Kidney capillary endothelial cell (primary cell): Measurements from ENCODE around the gene PFKFB2.

Source experiments
- DNase-seq: peaks from one replicate; pipeline ENCODE4 v3.0.0-alpha.2; 2018; ENCODE audit warnings: low spot score

The PFKFB2 gene

DNA sequence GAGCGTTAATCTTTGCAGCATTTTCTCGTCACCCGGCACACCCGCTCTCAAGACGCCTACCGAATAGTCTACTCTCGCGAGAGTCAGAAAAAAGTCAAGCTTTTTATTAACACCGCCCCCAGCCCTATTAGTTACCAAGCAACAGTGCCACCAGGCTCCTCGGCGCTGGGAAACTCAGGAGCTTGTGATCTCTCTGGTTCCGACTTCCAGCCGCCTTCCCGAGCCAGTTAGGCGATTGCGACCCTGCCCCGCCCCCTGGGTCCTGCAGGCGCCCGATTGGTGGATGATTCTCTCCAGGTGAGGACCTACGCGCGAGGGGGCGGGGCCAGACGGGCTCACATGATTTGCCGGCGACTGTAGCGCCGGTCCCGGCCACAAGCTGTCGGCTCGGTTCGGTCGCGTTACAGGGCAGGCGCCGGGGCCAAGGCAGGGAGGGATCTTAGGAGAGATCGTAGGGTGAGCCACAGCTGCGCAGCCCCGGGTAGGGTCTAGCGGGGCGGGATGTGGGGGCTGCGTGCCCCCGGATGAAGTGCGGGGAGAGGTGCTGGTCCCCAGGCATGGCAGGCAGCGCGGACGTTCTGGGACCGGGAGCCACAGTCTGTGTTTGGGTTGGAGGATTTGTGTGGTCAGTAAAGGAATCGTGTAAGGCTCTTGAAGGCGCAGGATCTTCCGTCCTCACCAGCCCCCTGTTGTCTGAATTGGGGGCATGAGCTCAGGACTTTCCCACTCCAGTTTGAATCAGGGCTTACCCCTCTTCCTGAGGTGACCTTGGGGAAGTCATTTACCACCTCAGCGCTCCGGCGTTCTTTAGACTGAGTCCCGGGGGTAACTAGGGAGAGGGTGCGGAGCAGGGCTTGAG is at the start of gene PFKFB2:
Gene PFKFB2 (plus strand): TSS at position 365 of the 859 bp plus-strand sequence. CDS start 1,443 bp downstream, outside the sequence.
- peak; percentile 77 for DNase-seq

DNA sequence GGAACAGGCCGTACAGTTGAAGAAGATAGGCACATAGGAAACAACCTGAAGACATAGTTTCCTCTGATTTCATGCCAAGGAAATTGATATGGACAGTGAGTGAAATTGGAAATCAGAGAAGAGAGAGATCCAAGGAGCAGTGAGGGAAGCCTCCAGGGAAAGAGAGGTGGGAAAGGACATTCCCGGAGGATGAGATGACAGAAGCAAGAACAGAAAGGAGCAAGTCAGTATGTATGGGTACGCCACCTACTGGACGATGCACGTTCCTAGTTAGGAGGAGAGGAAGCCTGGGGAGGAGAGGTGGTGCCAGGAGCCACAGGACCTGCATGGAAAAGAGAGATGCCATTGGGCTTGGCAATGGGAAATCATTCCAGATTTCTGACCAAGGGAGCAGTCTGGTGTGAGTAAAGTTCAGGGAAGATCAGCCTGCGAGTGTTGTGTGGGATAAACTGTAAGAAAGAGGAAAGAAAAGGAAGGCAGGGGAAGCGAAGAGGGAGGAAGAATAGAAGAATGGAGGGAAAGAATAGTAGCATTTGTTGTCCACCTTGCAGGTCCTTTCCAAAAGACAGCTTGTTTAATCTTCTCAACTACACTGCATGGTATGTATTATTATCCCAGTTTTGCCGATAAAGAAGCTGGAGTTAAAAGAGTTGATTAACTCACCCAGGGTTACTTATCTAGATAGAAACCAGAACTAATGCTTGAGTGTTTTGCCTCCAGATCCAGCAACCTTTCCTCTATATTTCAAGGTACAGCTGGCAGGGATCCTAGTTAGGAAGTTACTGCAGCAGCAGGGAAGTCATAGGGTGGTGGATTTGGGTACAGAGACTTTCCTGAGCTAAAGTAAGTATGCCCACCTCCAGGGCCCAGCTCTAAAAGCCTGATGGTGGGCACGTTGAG is 47.9 kb upstream of the PFKFB2 start:
- peak; percentile 30 for DNase-seq

DNA sequence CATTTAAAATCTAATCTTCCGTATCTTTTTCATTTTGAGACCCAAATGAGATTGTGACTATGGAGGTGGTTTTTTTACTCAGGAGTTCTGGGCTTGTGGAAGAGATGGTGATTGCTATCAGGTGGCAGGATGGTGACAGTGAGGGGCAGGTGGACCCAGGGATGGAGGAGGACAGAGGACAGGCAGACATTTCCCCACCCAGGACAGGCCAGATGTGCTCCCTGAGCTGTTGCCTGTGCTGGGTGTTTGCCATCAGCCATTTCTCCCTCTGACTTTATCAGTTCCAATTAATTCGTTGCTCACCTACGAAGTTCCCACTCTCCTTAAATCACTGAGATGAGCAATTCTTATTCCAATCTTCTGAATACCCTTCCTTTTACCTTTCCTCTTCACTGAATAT is 47.0 kb upstream of the PFKFB2 start:
- no peak for DNase-seq

DNA sequence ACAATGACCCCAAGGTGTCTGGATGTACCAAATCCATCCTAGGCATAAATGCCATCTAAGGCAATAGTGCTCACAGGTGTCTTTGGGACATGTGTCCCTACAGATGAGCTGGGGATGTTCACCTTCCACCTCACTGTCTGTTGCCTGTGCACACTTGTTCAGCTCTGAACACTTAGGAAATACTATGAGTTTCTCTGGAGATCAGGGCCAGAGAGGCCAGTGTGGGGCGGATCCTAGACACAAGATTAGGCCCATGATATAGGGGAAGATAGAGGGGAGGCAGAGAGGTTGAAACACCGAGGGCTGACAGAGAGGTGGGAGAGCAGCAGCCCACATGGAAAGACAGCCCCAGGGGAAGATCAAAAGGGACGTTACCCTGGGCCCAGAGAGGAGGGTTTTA is 46.2 kb upstream of the PFKFB2 start:
- no peak for DNase-seq

DNA sequence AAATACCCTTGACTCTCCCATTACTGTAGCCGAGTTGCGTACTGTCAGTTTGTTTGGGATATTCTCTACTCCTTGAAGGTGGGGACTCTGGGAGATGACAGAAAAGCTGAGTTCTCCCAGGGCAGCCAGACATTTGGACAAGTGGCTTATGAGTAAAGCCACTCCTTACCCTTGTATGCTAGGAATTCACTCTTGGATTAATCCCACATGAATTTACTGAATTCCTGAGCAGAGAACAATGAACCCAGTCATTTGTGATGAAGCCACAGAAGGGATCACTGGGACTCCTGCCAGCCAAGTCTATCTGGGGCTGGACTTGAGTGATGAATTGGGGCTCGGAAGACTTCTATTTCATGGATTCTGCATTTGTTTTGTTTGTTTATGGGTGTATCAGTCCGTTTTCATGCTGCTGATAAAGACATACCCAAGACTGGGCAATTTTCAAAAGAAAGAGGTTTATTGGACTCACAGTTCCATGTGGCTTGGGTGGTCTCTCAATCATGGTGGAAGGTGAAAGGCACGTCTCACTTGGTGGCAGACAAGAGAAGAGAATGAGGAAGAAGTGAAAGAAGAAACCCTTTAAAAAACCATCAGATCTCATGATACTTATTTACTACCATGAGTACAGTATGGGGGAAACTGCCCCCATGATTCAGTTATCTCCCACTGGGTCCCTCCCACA is 45.6 kb upstream of the PFKFB2 start:
- DNase-seq: peak; percentile 30

DNA sequence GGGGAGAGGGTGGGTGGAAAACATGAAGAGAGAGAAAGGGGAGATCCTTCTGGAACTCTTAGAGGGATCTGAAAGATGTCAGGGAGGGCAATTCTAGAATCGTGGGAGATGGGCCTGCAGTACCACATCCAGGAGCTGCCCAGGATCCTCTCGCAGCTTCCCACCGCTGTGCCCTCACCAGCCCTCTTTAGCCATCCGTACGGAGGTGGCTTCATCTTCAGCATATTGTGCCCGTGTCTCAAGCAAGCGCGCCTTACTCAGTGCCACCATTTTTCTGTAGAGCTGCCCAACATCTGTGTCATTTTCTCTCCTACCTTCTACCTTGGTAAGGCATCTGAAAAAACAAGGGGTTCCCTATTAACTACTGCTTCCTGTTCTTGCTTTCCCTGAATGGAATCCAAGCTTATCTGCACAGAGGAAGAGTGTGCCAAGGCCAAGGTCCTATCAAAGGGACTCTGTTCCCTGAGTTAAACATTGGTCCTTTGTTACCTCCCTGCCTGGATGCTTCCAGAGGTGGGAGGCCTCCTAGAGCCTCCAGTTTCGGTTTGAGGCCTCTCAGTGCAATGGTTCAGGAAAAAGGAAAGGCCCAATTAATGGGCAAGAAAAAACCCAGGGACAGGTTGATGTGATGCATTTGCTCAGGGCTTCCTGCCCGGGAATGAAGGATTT is 43.8 kb upstream of the PFKFB2 start:
- no peak for DNase-seq

DNA sequence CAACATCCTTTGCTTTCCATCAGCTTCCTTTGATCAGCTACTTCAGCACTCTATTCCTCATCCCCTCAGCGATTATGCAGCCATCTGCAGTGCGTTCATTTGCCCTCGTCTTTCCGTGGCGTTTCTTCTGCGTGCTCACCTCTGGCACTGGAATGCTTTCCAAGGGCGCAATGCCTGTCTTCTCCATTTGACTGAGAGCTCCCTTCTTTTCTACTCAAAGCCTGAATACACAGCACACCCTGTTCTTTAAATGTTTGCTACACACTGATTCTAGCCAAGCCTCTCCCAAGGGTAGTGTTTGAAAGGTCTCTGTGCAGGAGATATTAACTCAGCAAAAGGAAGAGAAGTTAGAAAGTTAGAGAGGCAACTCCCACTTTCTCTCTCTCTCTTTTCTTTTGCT is 43.1 kb upstream of the PFKFB2 start:
- DNase-seq: no peak

DNA sequence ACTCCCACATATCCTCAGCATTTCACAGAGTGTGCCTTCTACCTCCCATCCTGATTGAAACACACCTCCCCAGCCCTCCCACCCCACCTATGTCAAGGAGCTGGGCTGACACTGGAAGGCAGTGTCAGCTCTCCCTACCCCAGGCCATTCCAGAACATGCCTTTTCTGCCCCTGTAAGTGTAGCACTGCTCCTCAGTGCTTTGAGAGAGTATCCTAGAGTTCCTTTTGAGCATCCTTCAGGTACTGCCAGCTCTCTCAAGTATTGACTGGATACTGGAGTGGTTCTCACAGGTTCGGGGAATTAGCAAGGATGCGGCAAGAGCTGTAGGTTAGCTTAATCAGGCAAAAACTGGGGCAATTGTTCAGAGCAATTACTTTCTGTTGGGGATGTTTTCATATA is 42.3 kb upstream of the PFKFB2 start:
- no peak for DNase-seq

DNA sequence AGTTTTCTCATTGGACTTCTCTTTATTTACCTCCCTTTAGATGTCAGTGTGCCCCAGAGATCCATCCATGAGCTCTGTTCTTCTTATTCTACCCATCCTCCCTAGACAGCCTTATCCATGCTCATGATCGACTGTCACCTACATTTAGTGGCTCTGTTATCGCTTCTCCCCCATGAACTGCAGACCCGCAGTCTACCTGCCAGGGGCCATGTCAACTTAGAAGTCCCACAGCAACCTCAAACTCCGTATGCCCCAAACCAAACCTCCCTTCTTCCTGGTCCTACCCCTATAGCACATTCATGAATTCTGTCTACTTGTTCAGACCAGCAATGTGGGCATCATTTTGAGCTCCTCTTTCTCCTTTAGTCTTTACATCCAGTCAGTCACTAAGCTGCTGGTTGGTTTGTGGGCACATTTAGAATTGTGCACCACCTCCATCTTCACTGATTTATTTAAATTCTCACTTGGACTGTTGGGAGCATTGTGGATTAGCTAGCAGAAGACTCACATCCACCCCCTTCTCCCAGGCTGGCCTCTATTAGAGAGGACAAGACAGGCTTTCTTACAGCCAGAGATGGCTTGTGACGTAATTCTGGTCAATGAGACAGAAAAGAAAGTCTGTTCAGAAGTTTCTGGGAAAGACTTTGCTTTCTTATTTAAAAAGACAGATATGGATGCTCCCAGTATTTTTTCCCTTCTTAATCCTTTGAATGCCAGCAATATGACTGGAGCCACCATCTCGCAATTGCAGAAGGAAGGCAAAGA is 39.6 kb upstream of the PFKFB2 start:
- DNase-seq: no peak

DNA sequence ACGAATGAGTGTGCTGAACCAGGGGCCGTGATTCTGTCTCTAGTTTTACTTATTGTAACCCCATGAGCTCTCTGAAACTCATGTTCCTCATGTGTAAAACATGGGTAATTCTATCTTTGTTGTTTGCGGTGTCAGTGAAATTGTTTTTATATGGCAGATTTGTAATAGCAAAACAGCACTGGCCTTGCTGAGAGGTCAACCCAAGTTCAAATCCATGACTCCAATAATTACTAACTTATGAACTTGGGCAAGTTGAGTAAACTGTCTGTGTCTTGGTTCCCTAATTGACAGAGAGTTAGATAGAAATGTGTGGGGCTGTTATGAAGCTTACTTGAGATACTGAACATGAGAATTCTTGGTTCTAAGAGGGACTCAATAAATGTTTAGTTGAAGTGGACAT is 38.3 kb upstream of the PFKFB2 start:
- DNase-seq: no peak

DNA sequence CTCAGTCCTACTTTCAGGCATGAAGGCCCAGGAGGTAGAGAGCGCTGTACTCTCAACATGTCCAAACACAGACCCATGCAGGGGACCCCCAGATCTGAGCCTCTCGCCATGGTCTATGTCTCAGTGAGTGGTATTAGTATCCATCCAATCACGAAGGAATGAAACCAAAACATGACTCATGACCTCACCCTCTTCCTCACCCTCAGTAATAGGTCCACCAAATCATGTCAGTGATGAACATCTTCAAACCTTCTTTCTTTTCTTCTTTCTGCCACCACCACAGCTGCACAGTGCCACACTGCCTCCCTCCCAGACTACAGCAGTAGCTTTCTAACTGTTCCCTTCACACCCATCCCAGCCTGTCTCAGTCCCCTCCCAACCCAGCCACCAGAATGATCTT is 37.3 kb upstream of the PFKFB2 start:
- no peak for DNase-seq

DNA sequence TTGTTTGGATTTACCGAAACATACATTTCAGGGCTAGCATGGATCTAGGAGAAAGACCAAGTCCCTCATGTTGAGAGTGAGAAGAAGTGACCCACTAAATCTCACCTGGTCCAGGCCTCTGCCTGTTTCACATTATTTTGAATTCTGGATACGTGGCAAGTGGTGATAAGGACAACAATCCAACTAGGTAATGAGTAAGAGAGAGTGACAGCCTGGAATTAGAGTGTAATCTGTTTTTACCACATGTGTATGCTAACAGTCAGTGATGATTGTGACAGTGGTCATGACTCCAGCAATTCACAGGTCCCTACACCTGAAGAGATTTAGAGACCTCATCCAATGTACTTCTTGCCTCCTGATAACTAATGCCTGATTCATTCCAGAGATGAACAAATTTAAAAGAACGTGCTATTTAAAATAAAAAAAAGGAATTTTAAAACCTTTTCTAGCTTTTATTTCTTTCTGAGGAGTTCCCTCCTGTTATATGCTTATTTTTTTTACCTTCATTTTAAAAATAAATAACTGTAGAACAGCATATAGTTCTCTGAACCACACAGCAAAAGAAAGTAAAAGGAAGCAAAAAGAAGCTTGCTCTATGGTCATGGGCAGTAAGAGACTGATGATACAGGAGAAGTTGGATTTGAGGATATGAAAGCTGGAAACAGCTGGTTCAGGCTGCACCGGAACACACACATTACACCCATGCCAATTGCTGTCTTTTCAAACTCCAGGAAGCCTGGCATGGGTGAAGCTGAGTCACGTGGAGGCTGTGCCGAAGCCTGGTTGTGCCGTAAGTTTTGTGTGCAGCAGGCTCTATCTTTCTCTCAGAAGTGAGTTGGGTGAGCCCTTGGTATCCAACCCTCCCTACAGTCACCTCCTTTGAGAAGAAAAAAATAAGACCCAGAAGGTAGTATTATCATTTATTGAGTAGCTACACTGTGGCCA is 35.2 kb upstream of the PFKFB2 start:
- DNase-seq: no peak

DNA sequence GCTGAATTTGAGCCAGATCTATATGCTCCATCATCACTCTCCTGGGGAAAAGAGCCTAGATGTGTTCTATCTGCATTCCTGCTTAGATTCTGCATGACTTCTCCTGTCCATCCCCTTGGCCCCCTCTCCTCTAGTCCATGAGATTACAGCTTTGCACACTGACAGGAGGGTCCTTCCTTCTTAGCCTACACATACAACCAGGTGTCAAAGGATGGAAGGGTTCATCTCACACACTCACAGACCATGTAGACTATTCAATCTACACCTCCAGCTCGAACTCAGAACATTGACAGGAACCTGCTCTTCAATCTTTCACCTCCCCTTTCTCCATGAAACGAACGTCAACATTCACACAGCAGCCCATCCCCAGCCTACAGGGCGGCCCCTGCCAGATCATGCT is 34.4 kb upstream of the PFKFB2 start:
- DNase-seq: no peak

DNA sequence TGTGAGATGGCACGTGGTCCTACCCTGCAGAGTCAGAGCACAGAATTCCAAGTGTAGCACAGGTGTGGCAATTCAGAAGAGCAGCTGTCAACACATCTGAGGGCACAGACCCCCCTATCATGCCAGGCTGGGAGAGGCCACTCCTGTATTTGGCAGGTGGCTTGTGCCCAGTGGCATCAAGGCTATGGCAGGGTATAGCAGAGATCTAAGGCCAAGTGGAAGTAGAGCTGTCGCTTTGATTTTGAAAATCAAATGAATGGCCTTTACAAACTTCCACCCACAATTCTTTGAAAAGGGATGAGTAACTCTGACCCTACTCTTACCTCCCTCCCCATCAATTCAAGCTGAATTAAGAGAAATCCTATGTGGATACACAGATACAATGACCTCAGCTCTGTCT is 33.9 kb upstream of the PFKFB2 start:
- DNase-seq: no peak

DNA sequence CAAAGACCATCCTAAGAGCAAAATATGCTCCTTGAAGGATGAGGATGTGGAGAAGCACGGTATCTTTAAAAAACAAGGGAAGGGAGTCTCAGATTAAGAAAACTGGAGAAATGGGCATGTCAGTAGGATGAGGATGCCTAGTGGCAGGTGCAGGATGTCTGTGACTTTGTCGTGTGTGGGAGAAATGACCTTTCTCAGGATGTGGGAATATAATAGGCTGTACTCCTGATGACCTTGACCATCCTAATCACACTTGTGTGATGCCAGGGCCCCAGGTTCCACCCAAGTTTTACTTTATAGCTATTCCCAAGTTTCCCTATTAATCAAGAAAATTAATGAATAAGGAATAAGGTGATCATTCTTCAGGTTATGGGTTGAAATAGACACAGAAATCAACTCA is 33.4 kb upstream of the PFKFB2 start:
- no peak for DNase-seq

DNA sequence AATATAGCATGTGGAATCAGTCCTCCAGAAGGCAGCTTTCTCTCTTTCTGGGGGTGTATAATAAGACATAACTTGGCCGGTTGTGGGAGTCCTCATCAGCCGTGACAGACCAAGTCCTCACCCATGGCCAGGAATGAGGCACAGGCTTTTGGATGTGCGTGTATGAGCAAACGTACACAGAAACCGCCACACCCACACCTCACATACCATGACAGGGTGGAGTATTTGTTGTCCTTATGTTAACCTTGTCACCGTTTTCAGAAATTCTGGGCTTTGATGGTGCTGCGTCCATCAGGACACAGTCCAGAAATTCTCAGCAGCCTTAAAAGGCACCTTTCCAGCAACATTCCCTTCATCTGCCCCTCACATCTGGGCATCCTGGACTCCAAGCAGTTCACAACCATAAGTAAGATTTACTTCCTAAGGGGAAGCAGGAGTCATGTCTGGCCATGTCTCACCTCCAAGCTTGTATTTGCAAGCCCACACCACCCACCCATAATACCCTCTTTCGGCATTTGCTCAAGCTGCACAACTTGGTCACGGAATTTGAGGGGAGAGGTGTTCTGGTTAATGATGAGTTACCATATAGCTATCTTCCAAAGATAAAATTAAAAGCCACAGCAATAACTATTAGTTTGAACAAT is 32.9 kb upstream of the PFKFB2 start:
- DNase-seq: no peak

DNA sequence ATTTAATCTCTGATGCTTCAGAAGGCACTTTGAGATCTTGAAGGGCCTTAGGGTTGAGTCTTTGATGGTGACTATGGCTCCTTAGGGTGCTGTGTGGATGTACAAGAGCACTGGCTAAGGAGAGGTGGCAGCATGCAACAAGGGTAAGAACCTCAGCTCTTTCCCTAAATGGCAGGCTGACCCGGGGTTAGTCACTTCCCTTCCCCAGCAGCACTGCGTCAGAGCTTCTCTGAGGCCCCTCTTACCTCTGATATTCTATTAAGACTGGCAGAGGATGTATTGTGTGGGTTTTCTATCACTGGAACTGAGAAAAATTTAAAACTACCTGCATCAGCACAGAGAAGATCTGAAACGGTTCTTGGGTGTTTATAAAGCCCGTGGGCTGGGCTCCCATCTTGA is 32.4 kb upstream of the PFKFB2 start:
- peak; percentile 28 for DNase-seq

DNA sequence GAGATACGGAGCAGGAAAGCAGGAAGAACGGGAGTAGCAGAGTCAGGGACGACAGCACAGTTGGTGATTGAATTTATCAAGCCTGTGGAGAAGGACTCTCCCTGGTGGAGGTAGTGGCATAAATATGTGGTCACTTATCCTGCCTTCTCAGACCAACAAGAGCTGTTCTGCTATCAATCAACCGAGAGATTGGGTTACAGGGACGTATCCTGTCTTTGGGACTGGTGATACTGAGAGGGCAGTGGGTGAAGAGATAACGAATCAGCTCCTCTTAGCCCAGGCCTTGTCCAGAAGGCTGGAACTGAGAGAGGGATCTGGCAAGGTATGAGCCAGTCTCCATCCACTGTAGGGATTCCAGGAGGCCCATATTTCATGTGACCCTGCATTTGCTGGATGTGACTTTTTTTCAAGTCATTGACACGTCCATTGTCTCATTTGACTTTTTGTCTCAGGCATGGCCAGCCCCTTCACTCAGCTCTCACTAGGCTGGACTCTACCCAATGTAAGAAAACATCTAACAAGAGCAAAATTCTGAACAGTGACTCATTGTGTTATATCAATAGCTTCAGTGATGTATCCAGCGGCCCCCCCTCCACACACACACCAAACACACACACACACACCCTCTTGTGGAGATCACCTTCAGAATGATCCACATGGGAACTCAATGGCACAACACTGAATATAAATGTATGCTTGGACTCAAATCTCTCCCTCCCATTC is 31.8 kb upstream of the PFKFB2 start:
- no peak for DNase-seq
